Activated CD4-positive, alpha-beta T cell treated with anti-CD3 and anti-CD28 coated beads, Interleukin-2, amount 10 ng/mL, durations not matched to agents 7 days and 5 days (primary cell): ENCODE measurements around the gene MYL6B. TPM values are rescaled to one million over a fixed set of nuclear protein-coding genes. Genes with fewer than 3 reads are reported as not detected.

Experiments used
- CTCF ChIA-PET: fragments of 350-600 bp; sonication (Branson Sonifier 250); formaldehyde crosslinking; loops from one replicate; lab custom pipeline; 2021; ENCODE audit warnings: antibody characterized with exemption; lab: Charles Lee
- POLR2A ChIA-PET: fragments of 350-600 bp; sonication (Branson Sonifier 250); formaldehyde crosslinking; loops from one replicate; lab custom pipeline; 2021; ENCODE audit warnings: antibody characterized with exemption; lab: Charles Lee
- DNase-seq: peaks from one replicate; pipeline ENCODE4 v3.0.0-alpha.2; 2020
- H3K27ac Mint-ChIP-seq: one replicate; pipeline ENCODE4 v1.8.0; 2021; ENCODE audit warnings: mild to moderate bottlenecking, moderate library complexity, mixed read lengths
- H3K27me3 Mint-ChIP-seq: one replicate; pipeline ENCODE4 v1.8.0; 2021; ENCODE audit warnings: mixed read lengths
- H3K36me3 Mint-ChIP-seq: one replicate; pipeline ENCODE4 v1.8.0; 2021; ENCODE audit warnings: low read depth, mixed read lengths
- H3K4me1 Mint-ChIP-seq: one replicate; pipeline ENCODE4 v1.8.0; 2021; ENCODE audit warnings: mixed read lengths
- H3K4me3 Mint-ChIP-seq: one replicate; pipeline ENCODE4 v1.8.0; 2021; ENCODE audit warnings: mild to moderate bottlenecking, moderate library complexity, mixed read lengths
- H3K9me3 Mint-ChIP-seq: one replicate; pipeline ENCODE4 v1.8.0; 2021; ENCODE audit warnings: mixed read lengths
- total RNA-seq, 2 experiments: library from RNA; stranded (reverse); gene quantifications; one replicate each; pipeline ENCODE4 v1.2.3, GENCODE V29; 2021

Gene MYL6B
- total RNA-seq, 2 experiments from 2014 or later: 56.6 to 63.4 TPM

GRCh38 chr12:56204275-56204674 lies 51.9 kb downstream of the MYL6B start:
- Mint-ChIP-seq H3K9me3 (no peaks in the 10 kb centered on the region), H3K4me3 (no peak overlapping the region), H3K36me3 (peaks cover 22% of the 10 kb centered on the region), H3K27me3 (no peaks in the 10 kb centered on the region), H3K27ac (no peak overlapping the region), H3K4me1 (no peaks in the 10 kb centered on the region)
- ChIA-PET POLR2A (no interaction called here), CTCF (interaction anchor here (0.5 to 13.5 kb wide), 4 partner anchors 9 to 559 kb away, joined by 3 to 99 read pairs (median 18); partner anchors contain the start of genes RNF41 and SMARCC2)
- no peak for DNase-seq

DNA sequence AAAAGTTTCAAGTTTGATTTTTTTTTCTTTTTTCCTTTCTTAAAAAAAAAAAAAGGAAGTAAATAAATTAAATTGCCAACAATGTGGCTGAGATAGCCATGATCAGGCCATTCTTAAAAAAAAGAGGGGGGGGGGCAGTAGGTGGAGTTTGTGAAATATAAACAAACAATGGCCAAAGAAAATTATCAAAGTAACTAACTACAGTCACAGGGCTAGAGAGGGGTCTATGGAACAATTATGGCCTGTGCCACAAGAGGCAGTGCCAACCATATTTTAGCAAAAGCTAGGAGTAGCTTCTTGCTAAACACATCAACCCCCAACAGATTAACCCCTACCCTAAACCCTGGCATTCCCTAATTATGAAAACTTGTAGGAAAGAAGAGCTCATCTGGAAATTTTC lies 53.1 kb downstream of the MYL6B start:
- Mint-ChIP-seq H3K27ac (no peak overlapping the region), H3K4me1 (no peaks in the 10 kb centered on the region), H3K4me3 (no peak overlapping the region), H3K9me3 (no peaks in the 10 kb centered on the region), H3K27me3 (no peaks in the 10 kb centered on the region), H3K36me3 (peaks cover 30% of the 10 kb centered on the region)
- CTCF ChIA-PET: interaction anchor here (0.8 to 13.5 kb wide), 9 partner anchors 13 to 155 kb away, joined by 3 to 99 read pairs (median 3); partner anchors contain the start of genes ANKRD52, RNF41, SMARCC2 and ZC3H10
- no peak for DNase-seq
- POLR2A ChIA-PET: interaction anchor here (0.7 kb wide), 1 partner anchor 78 kb away, joined by 3 read pairs; no protein-coding TSS in a partner anchor

- POLR2A ChIA-PET: no interaction called here
- no peak overlapping the region for H3K27ac Mint-ChIP-seq
- CTCF ChIA-PET: interaction anchor here (0.5 to 13.5 kb wide), 16 partner anchors 9 to 421 kb away, joined by 3 to 99 read pairs (median 4); partner anchors contain the start of genes ANKRD52, COQ10A, RNF41 and SMARCC2
- no peak overlapping the region for H3K4me3 Mint-ChIP-seq
- peaks cover 37% of the 10 kb centered on the region for H3K36me3 Mint-ChIP-seq
- peak; percentile 50 for DNase-seq
- H3K4me1 Mint-ChIP-seq: no peaks in the 10 kb centered on the region
- no peaks in the 10 kb centered on the region for H3K9me3 Mint-ChIP-seq
- H3K27me3 Mint-ChIP-seq: no peaks in the 10 kb centered on the region
Observed at GRCh38 chr12:56206452-56207166, 54.2 kb downstream of the MYL6B start.

Other genes with a start within 250 kb of the MYL6B start
- 10 to 100 TPM; 50.3 to 50.7 TPM for gene PYM1, start 224.7 kb upstream of the MYL6B start, total RNA-seq
- gene DGKA, start 221.4 kb upstream of the MYL6B start, total RNA-seq: 100 to 1,000 TPM; 766 to 771 TPM
- under 1 TPM in 1 of 2 experiments, not detected in 1; 0.37 TPM for gene PMEL, start 186.5 kb upstream of the MYL6B start, total RNA-seq
- gene CDK2, start 185.8 kb upstream of the MYL6B start, total RNA-seq: 100 to 1,000 TPM in 1 of 2 experiments, 10 to 100 TPM in 1; 96.6 to 106 TPM
- gene RAB5B, start 178.5 kb upstream of the MYL6B start, total RNA-seq: 10 to 100 TPM; 56.9 to 58.1 TPM
- 1 to 10 TPM; 2.4 to 3.5 TPM for gene SUOX, start 155.3 kb upstream of the MYL6B start, total RNA-seq
- 10 to 100 TPM; 15.7 to 17.4 TPM for gene IKZF4, start 131.5 kb upstream of the MYL6B start, total RNA-seq
- gene RPS26, start 110.7 kb upstream of the MYL6B start, total RNA-seq: 10 to 100 TPM; 47.2 to 48.3 TPM
- 1 to 10 TPM; 1.3 to 1.5 TPM for gene ERBB3, start 72.4 kb upstream of the MYL6B start, total RNA-seq
- gene PA2G4, start 48.0 kb upstream of the MYL6B start, total RNA-seq: 100 to 1,000 TPM; 244 to 289 TPM
- 1,000 to 10,000 TPM; 3,940 to 4,815 TPM for gene RPL41, start 36.0 kb upstream of the MYL6B start, total RNA-seq
- 1 to 10 TPM; 8.2 to 9.1 TPM for gene ZC3H10, start 34.3 kb upstream of the MYL6B start, total RNA-seq
- 100 to 1,000 TPM; 367 to 399 TPM for gene ESYT1, start 24.3 kb upstream of the MYL6B start, total RNA-seq
- gene MYL6, start 5.8 kb downstream of the MYL6B start, total RNA-seq: 1,000 to 10,000 TPM; 1,336 to 1,525 TPM
- 100 to 1,000 TPM; 140 to 173 TPM for gene SMARCC2, start 36.9 kb downstream of the MYL6B start, total RNA-seq
- gene RNF41, start 69.3 kb downstream of the MYL6B start, total RNA-seq: 10 to 100 TPM; 30.1 to 31.6 TPM
- 10 to 100 TPM; 56.7 to 63.5 TPM for gene NABP2, start 71.8 kb downstream of the MYL6B start, total RNA-seq
- gene SLC39A5, start 77.5 kb downstream of the MYL6B start, total RNA-seq: under 1 TPM in 1 of 2 experiments, not detected in 1; 0.64 TPM
- gene ANKRD52, start 105.8 kb downstream of the MYL6B start, total RNA-seq: 10 to 100 TPM; 39.0 to 45.9 TPM
- 10 to 100 TPM; 15.3 to 17.1 TPM for gene COQ10A, start 114.4 kb downstream of the MYL6B start, total RNA-seq
- 100 to 1,000 TPM; 177 to 201 TPM for gene CS, start 147.7 kb downstream of the MYL6B start, total RNA-seq
- 100 to 1,000 TPM in 1 of 2 experiments, 10 to 100 TPM in 1; 96.2 to 105 TPM for gene CNPY2, start 163.4 kb downstream of the MYL6B start, total RNA-seq
- gene PAN2, start 181.4 kb downstream of the MYL6B start, total RNA-seq: 10 to 100 TPM; 76.9 to 78.9 TPM
- 1 to 10 TPM; 6.1 to 8.0 TPM for gene IL23A, start 186.3 kb downstream of the MYL6B start, total RNA-seq
- gene STAT2, start 207.5 kb downstream of the MYL6B start, total RNA-seq: 100 to 1,000 TPM; 391 to 398 TPM
- not detected for gene APOF, start 210.3 kb downstream of the MYL6B start, total RNA-seq